HEK293 (cell line): Measurements from ENCODE around the gene EEFSEC.

Experiments used
- CTCF ChIA-PET: fragments of 350-600 bp; formaldehyde crosslinking; extraction: SDS; loops from one replicate; lab custom pipeline; 2021; ENCODE audit warnings: antibody characterized with exemption; lab: Yijun Ruan, JAX
- POLR2A ChIA-PET: fragments of 300-600 bp; formaldehyde crosslinking; extraction: SDS; loops from one replicate; lab custom pipeline; 2020; ENCODE audit warnings: antibody characterized with exemption, inconsistent platforms; lab: Yijun Ruan, JAX
- H3K27ac ChIP-seq: fragments of 200-500 bp; sonication (Bioruptor generic); 2 replicates; pipeline ENCODE4 v1.5.1; 2014; ENCODE audit warnings: low read depth, low read length, control low read depth, inconsistent platforms; ENCODE audit errors: extremely low read depth
- H3K36me3 ChIP-seq, 2 experiments: fragments of 200-500 bp in 1 of 2; sonication (Bioruptor generic) in 1 of 2; 1 replicate in 1 of 2; 2 replicates in 1 of 2; pipeline ENCODE4 v1.5.1; 2014 to 2017; ENCODE audit warnings: inconsistent platforms in 2 of 2, low read length in 2 of 2; ENCODE audit not compliant: control insufficient read depth in 2 of 2, insufficient read depth in 1 of 2
- H3K4me1 ChIP-seq: fragments of 200-500 bp; sonication (Bioruptor generic); 2 replicates; pipeline ENCODE4 v1.5.1; 2014; ENCODE audit warnings: mild to moderate bottlenecking, low read length, inconsistent platforms; ENCODE audit not compliant: control insufficient read depth, insufficient read depth
- H3K4me3 ChIP-seq: 2 replicates; pipeline ENCODE4 v1.5.1; 2011; ENCODE audit warnings: low read depth, mild to moderate bottlenecking, control low read depth, low read length, moderate library complexity
- H3K9me3 ChIP-seq: fragments of 200-500 bp; sonication (Bioruptor generic); 2 replicates; pipeline ENCODE4 v1.5.1; 2014; ENCODE audit warnings: low read depth, low read length, inconsistent platforms; ENCODE audit not compliant: control insufficient read depth, insufficient read depth
- FEZF1 ChIP-seq: fragments of 450-650 bp; formaldehyde crosslinking; IDR thresholded peaks from 2 replicates; pipeline ENCODE4 v1.5.1; 2016; ENCODE audit warnings: missing biosample characterization, missing genetic modification characterization
- GLIS1 ChIP-seq: fragments of 450-650 bp; formaldehyde crosslinking; IDR thresholded peaks from 2 replicates; pipeline ENCODE4 v1.5.1; 2016; ENCODE audit warnings: missing biosample characterization, missing genetic modification characterization
- HOXD13 ChIP-seq: sonication (generic); formaldehyde crosslinking; IDR thresholded peaks from 2 replicates; pipeline ENCODE4 v1.8.0; 2022; ENCODE audit warnings: missing genetic modification reagents, borderline replicate concordance
- KLF16 ChIP-seq: fragments of 450-650 bp; formaldehyde crosslinking; IDR thresholded peaks from 2 replicates; pipeline ENCODE4 v1.5.1; 2017; ENCODE audit warnings: missing biosample characterization, missing genetic modification characterization
- MEIS1 ChIP-seq: sonication (generic); formaldehyde crosslinking; IDR thresholded peaks from 2 replicates; pipeline ENCODE4 v1.8.1; 2022; ENCODE audit warnings: missing genetic modification reagents, mild to moderate bottlenecking, borderline replicate concordance
- ZBTB1 ChIP-seq: fragments of 450-650 bp; formaldehyde crosslinking; IDR thresholded peaks from 2 replicates; pipeline ENCODE4 v1.5.1; 2016; ENCODE audit warnings: missing biosample characterization, missing genetic modification characterization
- ZBTB20 ChIP-seq: fragments of 450-650 bp; formaldehyde crosslinking; IDR thresholded peaks from 2 replicates; pipeline ENCODE4 v1.5.1; 2016; ENCODE audit warnings: missing biosample characterization, missing genetic modification characterization
- ZBTB21 ChIP-seq: fragments of 450-650 bp; formaldehyde crosslinking; IDR thresholded peaks from 2 replicates; pipeline ENCODE4 v1.5.1; 2017; ENCODE audit warnings: missing biosample characterization, missing genetic modification characterization
- ZEB2 ChIP-seq: fragments of 450-650 bp; formaldehyde crosslinking; IDR thresholded peaks from 2 replicates; pipeline ENCODE4 v1.5.1; 2016; ENCODE audit warnings: missing biosample characterization, missing genetic modification characterization
- ZFHX2 ChIP-seq: fragments of 450-650 bp; formaldehyde crosslinking; conservative IDR thresholded peaks from 2 replicates; pipeline ENCODE4 v1.5.1; 2016; ENCODE audit warnings: missing biosample characterization, missing genetic modification characterization
- ZIC2 ChIP-seq: fragments of 450-650 bp; formaldehyde crosslinking; IDR thresholded peaks from 2 replicates; pipeline ENCODE4 v1.5.1; 2016; ENCODE audit warnings: missing biosample characterization, missing genetic modification characterization
- ZNF114 ChIP-seq: fragments of 450-650 bp; formaldehyde crosslinking; IDR thresholded peaks from 2 replicates; pipeline ENCODE4 v1.5.0; 2017; ENCODE audit warnings: missing biosample characterization, missing genetic modification characterization
- ZNF133 ChIP-seq: fragments of 450-650 bp; formaldehyde crosslinking; IDR thresholded peaks from 2 replicates; pipeline ENCODE4 v1.5.1; 2016; ENCODE audit warnings: missing biosample characterization, missing genetic modification characterization
- ZNF174 ChIP-seq: fragments of 450-650 bp; formaldehyde crosslinking; IDR thresholded peaks from 2 replicates; pipeline ENCODE4 v1.5.0; 2017; ENCODE audit warnings: missing biosample characterization, mild to moderate bottlenecking, missing genetic modification characterization
- ZNF2 ChIP-seq: fragments of 450-650 bp; formaldehyde crosslinking; IDR thresholded peaks from 2 replicates; pipeline ENCODE4 v1.5.1; 2016; ENCODE audit warnings: missing biosample characterization, missing genetic modification characterization
- ZNF335 ChIP-seq: fragments of 450-650 bp; formaldehyde crosslinking; conservative IDR thresholded peaks from 2 replicates; pipeline ENCODE4 v1.5.1; 2016; ENCODE audit warnings: missing biosample characterization, missing genetic modification characterization
- ZNF600 ChIP-seq: fragments of 450-650 bp; formaldehyde crosslinking; IDR thresholded peaks from 2 replicates; pipeline ENCODE4 v1.5.1; 2016; ENCODE audit warnings: missing biosample characterization, missing genetic modification characterization
- ZNF626 ChIP-seq: fragments of 450-650 bp; sonication (Bioruptor Pico); formaldehyde crosslinking; IDR thresholded peaks from 2 replicates; pipeline ENCODE4 v1.5.1; 2018; ENCODE audit warnings: missing biosample characterization, missing genetic modification characterization, inconsistent platforms
- ZNF76 ChIP-seq: fragments of 450-650 bp; formaldehyde crosslinking; IDR thresholded peaks from 2 replicates; pipeline ENCODE4; 2016; ENCODE audit warnings: low read depth, missing biosample characterization, missing genetic modification characterization, borderline replicate concordance
- ZNF843 ChIP-seq: fragments of 450-650 bp; formaldehyde crosslinking; IDR thresholded peaks from 2 replicates; pipeline ENCODE4 v1.5.1; 2016; ENCODE audit warnings: missing biosample characterization, missing genetic modification characterization
- TF ChIP-seq, protein P1 (sequence below): fragments of 450-650 bp; formaldehyde crosslinking; IDR thresholded peaks from 2 replicates; pipeline ENCODE4 v1.5.1; 2016; ENCODE audit warnings: missing biosample characterization, missing genetic modification characterization
- TF ChIP-seq, protein P2 (sequence below): fragments of 450-650 bp; formaldehyde crosslinking; IDR thresholded peaks from 2 replicates; pipeline ENCODE4 v1.5.1; 2016; ENCODE audit warnings: missing biosample characterization, missing genetic modification characterization
- TF ChIP-seq, protein P3 (sequence below): fragments of 450-650 bp; formaldehyde crosslinking; IDR thresholded peaks from 2 replicates; pipeline ENCODE4 v1.5.1; 2016; ENCODE audit warnings: missing biosample characterization, missing genetic modification characterization
- TF ChIP-seq, protein P4 (sequence below): fragments of 450-650 bp; formaldehyde crosslinking; IDR thresholded peaks from 2 replicates; pipeline ENCODE4 v1.5.0; 2017; ENCODE audit warnings: missing biosample characterization, missing genetic modification characterization, borderline replicate concordance

EEFSEC gene

DNA sequence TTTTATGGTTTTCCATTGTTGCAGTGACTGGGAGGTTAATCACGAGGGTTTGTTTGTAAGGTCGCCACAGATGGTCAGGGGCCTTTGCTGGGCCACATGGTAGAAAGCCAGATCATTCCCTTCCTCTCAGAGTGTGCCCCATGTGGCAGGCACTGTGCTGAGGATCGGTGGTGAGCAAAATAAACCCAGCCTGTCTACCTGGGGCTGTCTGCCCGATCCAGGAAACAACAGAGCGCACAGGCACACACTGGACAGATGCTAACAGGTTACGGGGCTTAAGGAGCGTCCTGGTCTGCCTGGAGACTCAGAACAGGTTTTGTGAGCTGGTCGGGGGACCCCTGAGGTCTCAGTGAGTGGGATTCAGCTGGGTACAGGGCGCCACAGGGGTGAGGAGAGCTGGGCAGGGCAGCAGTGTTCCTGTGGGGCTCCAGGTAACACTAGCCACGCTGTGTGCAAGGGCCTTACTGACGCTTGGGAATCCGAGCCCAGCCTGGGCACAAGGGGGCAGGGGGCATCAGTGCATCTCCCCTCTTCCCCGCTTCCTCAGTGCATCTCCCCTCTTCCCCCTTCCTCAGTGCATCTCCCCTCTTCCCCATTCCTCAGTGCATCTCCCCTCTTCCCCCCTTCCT is 177.0 kb downstream of the EEFSEC start:
- no peak overlapping the region for H3K4me3 ChIP-seq

DNA sequence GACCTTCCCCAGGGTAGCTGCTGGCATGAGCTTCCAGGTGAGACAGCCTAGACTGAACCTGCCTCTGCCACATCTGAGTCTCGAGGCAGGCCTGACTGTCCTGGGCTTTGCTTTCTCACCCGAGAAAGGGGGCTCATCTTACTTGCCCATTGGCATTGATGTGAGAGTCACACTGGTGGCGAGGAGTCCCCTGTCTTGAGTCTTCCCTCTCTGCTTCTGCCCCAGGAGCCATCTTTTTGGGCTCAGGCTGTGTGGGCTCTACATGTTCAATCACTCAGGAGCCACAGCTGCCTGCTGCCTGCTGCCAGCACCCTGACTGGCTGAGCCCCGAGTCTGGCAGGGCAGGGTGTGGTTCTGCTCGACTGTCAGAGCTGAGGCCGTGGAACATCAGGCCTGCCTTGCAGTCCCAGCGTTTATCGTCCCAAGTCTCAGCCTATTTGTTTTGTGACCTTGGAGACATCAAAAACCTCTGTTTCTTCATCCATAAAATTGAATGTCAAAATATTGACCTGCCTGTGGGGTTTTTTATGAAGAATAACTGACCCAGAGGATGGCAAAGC is 180.9 kb downstream of the EEFSEC start:
- Histone ChIP-seq H3K36me3 (no peaks in the 10 kb centered on the region), H3K9me3 (no peaks in the 10 kb centered on the region), H3K4me1 (peaks cover 3% of the 10 kb centered on the region; the same call in 1 of the 2 replicates), H3K27ac (no peak overlapping the region)
- POLR2A ChIA-PET: no interaction called here
- CTCF ChIA-PET: interaction anchor here (1.3 to 1.6 kb wide), 2 partner anchors 11 to 74 kb away, joined by 4 to 8 read pairs; no protein-coding TSS in a partner anchor
- TF ChIP-seq ZNF2 (tag by site-specific recombination): no peak
- no peak for TF ChIP-seq ZNF600 (tag by site-specific recombination)
- TF ChIP-seq HOXD13 (CRISPR knock-in tag): no peak
- TF ChIP-seq ZNF76 (tag by site-specific recombination): no peak
- no peak for TF ChIP-seq ZBTB1 (tag by site-specific recombination)
- no peak for TF ChIP-seq ZNF626 (tag by site-specific recombination)
- no peak for TF ChIP-seq ZNF843 (tag by site-specific recombination)
- no peak for TF ChIP-seq ZFHX2 (tag by site-specific recombination)
- TF ChIP-seq FEZF1 (tag by site-specific recombination): no peak
- TF ChIP-seq ZEB2: no peak
- no peak for TF ChIP-seq ZBTB20 (tag by site-specific recombination)
- no peak for TF ChIP-seq MEIS1 (CRISPR knock-in tag)
- no peak for TF ChIP-seq ZNF133 (tag by site-specific recombination)
- TF ChIP-seq, protein P1, sequence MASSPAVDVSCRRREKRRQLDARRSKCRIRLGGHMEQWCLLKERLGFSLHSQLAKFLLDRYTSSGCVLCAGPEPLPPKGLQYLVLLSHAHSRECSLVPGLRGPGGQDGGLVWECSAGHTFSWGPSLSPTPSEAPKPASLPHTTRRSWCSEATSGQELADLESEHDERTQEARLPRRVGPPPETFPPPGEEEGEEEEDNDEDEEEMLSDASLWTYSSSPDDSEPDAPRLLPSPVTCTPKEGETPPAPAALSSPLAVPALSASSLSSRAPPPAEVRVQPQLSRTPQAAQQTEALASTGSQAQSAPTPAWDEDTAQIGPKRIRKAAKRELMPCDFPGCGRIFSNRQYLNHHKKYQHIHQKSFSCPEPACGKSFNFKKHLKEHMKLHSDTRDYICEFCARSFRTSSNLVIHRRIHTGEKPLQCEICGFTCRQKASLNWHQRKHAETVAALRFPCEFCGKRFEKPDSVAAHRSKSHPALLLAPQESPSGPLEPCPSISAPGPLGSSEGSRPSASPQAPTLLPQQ: no peak
- no peak for TF ChIP-seq ZNF174 (tag by site-specific recombination)
- no peak for TF ChIP-seq ZBTB21 (tag by site-specific recombination)
- TF ChIP-seq, protein P2, sequence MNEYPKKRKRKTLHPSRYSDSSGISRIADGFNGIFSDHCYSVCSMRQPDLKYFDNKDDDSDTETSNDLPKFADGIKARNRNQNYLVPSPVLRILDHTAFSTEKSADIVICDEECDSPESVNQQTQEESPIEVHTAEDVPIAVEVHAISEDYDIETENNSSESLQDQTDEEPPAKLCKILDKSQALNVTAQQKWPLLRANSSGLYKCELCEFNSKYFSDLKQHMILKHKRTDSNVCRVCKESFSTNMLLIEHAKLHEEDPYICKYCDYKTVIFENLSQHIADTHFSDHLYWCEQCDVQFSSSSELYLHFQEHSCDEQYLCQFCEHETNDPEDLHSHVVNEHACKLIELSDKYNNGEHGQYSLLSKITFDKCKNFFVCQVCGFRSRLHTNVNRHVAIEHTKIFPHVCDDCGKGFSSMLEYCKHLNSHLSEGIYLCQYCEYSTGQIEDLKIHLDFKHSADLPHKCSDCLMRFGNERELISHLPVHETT: no peak
- TF ChIP-seq, protein P3, sequence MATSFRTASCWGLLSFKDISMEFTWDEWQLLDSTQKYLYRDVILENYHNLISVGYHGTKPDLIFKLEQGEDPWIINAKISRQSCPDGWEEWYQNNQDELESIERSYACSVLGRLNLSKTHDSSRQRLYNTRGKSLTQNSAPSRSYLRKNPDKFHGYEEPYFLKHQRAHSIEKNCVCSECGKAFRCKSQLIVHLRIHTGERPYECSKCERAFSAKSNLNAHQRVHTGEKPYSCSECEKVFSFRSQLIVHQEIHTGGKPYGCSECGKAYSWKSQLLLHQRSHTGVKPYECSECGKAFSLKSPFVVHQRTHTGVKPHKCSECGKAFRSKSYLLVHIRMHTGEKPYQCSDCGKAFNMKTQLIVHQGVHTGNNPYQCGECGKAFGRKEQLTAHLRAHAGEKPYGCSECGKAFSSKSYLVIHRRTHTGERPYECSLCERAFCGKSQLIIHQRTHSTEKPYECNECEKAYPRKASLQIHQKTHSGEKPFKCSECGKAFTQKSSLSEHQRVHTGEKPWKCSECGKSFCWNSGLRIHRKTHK (tag by site-specific recombination): no peak
- TF ChIP-seq ZNF114 (tag by site-specific recombination): no peak
- TF ChIP-seq KLF16 (tag by site-specific recombination): no peak
- TF ChIP-seq, all 188 proteins: peak for 0
- no peak overlapping the region for H3K4me3 ChIP-seq

More for the DNA sequence above, 177.0 kb downstream of the EEFSEC start:
- TF ChIP-seq, protein P4, sequence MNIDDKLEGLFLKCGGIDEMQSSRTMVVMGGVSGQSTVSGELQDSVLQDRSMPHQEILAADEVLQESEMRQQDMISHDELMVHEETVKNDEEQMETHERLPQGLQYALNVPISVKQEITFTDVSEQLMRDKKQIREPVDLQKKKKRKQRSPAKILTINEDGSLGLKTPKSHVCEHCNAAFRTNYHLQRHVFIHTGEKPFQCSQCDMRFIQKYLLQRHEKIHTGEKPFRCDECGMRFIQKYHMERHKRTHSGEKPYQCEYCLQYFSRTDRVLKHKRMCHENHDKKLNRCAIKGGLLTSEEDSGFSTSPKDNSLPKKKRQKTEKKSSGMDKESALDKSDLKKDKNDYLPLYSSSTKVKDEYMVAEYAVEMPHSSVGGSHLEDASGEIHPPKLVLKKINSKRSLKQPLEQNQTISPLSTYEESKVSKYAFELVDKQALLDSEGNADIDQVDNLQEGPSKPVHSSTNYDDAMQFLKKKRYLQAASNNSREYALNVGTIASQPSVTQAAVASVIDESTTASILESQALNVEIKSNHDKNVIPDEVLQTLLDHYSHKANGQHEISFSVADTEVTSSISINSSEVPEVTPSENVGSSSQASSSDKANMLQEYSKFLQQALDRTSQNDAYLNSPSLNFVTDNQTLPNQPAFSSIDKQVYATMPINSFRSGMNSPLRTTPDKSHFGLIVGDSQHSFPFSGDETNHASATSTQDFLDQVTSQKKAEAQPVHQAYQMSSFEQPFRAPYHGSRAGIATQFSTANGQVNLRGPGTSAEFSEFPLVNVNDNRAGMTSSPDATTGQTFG (tag by site-specific recombination): no peak
- TF ChIP-seq ZNF335 (tag by site-specific recombination) (peak; percentile 64), GLIS1 (peak; percentile 6; the same call in 1 of the 2 replicates), ZIC2 (peak; percentile 82)
- no peaks in the 10 kb centered on the region for H3K36me3 ChIP-seq
- ChIA-PET CTCF (no interaction called here), POLR2A (no interaction called here)
- H3K27ac ChIP-seq: no peak overlapping the region
- H3K9me3 ChIP-seq: no peaks in the 10 kb centered on the region
- H3K4me1 ChIP-seq: no peaks in the 10 kb centered on the region
